HL-60 (cell line): ENCODE data around the gene C10orf105.
A peak's percentile ranks its signal among the peaks of the same experiment; 100 is the strongest.

ENCODE experiments used
- DNase-seq, 2 experiments: peaks; one replicate each; pipeline ENCODE4 v3.0.0-alpha.2; 2010 to 2020; ENCODE audit warnings: low read depth in 1 of 2, low spot score in 1 of 2
- H3K27ac ChIP-seq: fragments of 250-450 bp; sonication (Bioruptor Pico); replicated peaks from 2 replicates; pipeline ENCODE4 v1.5.1; 2020; ENCODE audit warnings: mild to moderate bottlenecking, moderate library complexity
- H3K27me3 ChIP-seq: fragments of 250-450 bp; sonication (Bioruptor Pico); 2 replicates; pipeline ENCODE4 v1.5.1; 2021; ENCODE audit warnings: mild to moderate bottlenecking, moderate library complexity; ENCODE audit not compliant: insufficient read depth, poor library complexity, severe bottlenecking
- H3K4me3 ChIP-seq: replicated peaks from 2 replicates; pipeline ENCODE4 v1.5.1; 2011; ENCODE audit warnings: mild to moderate bottlenecking, control low read depth, low read length; ENCODE audit not compliant: insufficient read depth
- CTCF ChIP-seq: IDR thresholded peaks from one replicate; pipeline ENCODE4 v1.5.1; 2011; ENCODE audit warnings: low read length, control low read depth, inconsistent platforms; ENCODE audit not compliant: insufficient read depth
- GABPA ChIP-seq: IDR thresholded peaks from 2 replicates; pipeline ENCODE4 v1.6.1; 2012; ENCODE audit warnings: low read depth
- POLR2AphosphoS5 ChIP-seq: IDR thresholded peaks from 2 replicates; pipeline ENCODE4 v1.6.1; 2012; ENCODE audit warnings: low read depth
- REST ChIP-seq: IDR thresholded peaks from 2 replicates; pipeline ENCODE4 v1.6.1; 2012; ENCODE audit warnings: low read depth; ENCODE audit not compliant: insufficient replicate concordance
- SPI1 ChIP-seq: IDR thresholded peaks from 2 replicates; pipeline ENCODE4 v1.6.1; 2012; ENCODE audit warnings: low read depth, mild to moderate bottlenecking, borderline replicate concordance

Gene C10orf105

GRCh38 chr10:71762324-71762723 is 42.7 kb upstream of the C10orf105 start:
- peak in 1 of 2 experiments; percentile 12 for DNase-seq
- TF ChIP-seq POLR2AphosphoS5 (0 out of 2 replicates have a peak, but pooled peaks have one; percentile 5), CTCF (no peak)
- H3K4me3 ChIP-seq: no peak overlapping the region

GRCh38 chr10:71761541-71762113 is 42.0 kb upstream of the C10orf105 start:
- Histone ChIP-seq H3K27ac (no peak overlapping the region), H3K4me3 (no peak overlapping the region), H3K27me3 (no peaks in the 10 kb centered on the region)
- TF ChIP-seq SPI1 (no peak), REST (no peak), CTCF (no peak), GABPA (no peak), POLR2AphosphoS5 (no peak)
- peak in 1 of 2 experiments; percentile 22 for DNase-seq

More at GRCh38 chr10:71762324-71762723, 42.7 kb upstream of the C10orf105 start:
- Histone ChIP-seq H3K27ac (no peak overlapping the region), H3K27me3 (no peaks in the 10 kb centered on the region)

GRCh38 chr10:71761105-71761511 is 41.5 kb upstream of the C10orf105 start:
- Histone ChIP-seq H3K27me3 (no peaks in the 10 kb centered on the region), H3K4me3 (no peak overlapping the region), H3K27ac (no peak overlapping the region)
- TF ChIP-seq GABPA: no peak
- TF ChIP-seq POLR2AphosphoS5: no peak; the same call in 1 of the 2 replicates
- no peak for TF ChIP-seq REST
- no peak for TF ChIP-seq CTCF
- no peak for TF ChIP-seq SPI1
- no peak for DNase-seq

GRCh38 chr10:71757399-71757922 is 37.9 kb upstream of the C10orf105 start:
- no peaks in the 10 kb centered on the region for H3K27me3 ChIP-seq
- DNase-seq: peak in 1 of 2 experiments; percentile 20
- no peak overlapping the region for H3K4me3 ChIP-seq
- no peak for TF ChIP-seq POLR2AphosphoS5
- no peak for TF ChIP-seq SPI1
- TF ChIP-seq CTCF: no peak
- no peak for TF ChIP-seq GABPA
- no peak for TF ChIP-seq REST
- peak overlapping the region; percentile 71 for H3K27ac ChIP-seq
